Ovary (tissue), 9 donors: ENCODE results near the gene INCA1. TPM values are rescaled to one million over a fixed set of nuclear protein-coding genes. Genes with fewer than 3 reads are reported as not detected.

Experiments used
- DNase-seq, 5 donors: peaks; one replicate each; pipeline ENCODE4 v3.0.0-alpha.2; 2019 to 2020
- H3K27ac ChIP-seq, 2 donors: fragments of 200-600 bp; one replicate each; pipeline versions ENCODE4 v1.5.1 to v1.8.0; 2019 to 2022
- H3K27me3 ChIP-seq: fragments of 200-600 bp; one replicate; pipeline ENCODE4 v1.8.0; 2022
- H3K36me3 ChIP-seq: fragments of 200-600 bp; sonication (generic); one replicate; pipeline ENCODE4 v1.5.1; 2019
- H3K4me1 ChIP-seq: one replicate; pipeline ENCODE4 v1.8.1; 2013; ENCODE audit warnings: mild to moderate bottlenecking, moderate library complexity; ENCODE audit not compliant: insufficient read depth
- H3K4me3 ChIP-seq: fragments of 200-600 bp; sonication (generic); one replicate; pipeline ENCODE4 v1.5.1; 2017
- H3K9me3 ChIP-seq, 2 donors: fragments of 200-600 bp in 1 of 2; sonication (generic) in 1 of 2; one replicate each; pipeline versions ENCODE4 v1.5.1 to v1.8.1; 2013 to 2019; ENCODE audit warnings: mild to moderate bottlenecking in 1 of 2, moderate library complexity in 1 of 2
- EP300 ChIP-seq: sonication (generic); formaldehyde crosslinking; IDR thresholded peaks from one replicate; pipeline ENCODE4 v1.6.1; 2017; ENCODE audit warnings: antibody characterized with exemption
- POLR2A ChIP-seq: fragments of 450-650 bp; IDR thresholded peaks from one replicate; pipeline ENCODE4 v1.6.1; 2017; ENCODE audit warnings: antibody characterized with exemption, mild to moderate bottlenecking, moderate library complexity
- WGBS, 3 donors: extraction: QIAGEN DNeasy Blood & Tissue Kit in 1 of 3; methylation state at CpG; one replicate each; pipeline versions ENCODE4 v1.1.5 to v1.1.7; 2013 to 2017; 5-methylcytosine and 5-hydroxymethylcytosine counted together
- intact Hi-C, 4 donors: fragments of 100-400 bp; cut with DNase I; formaldehyde crosslinking; loops; one replicate each; pipeline versions ENCODE4 v1.11.0 to v1.15.1; 2022 to 2023
- polyA plus RNA-seq, 2 donors: library from polyadenylated mRNA; stranded (reverse); fragments of 200-250 nt in 1 of 2; fragments of 350-450 nt in 1 of 2; fragmentation: Illumina TruSeq in 1 of 2; extraction: RNeasy Lipid Tissue Mini Kit (QIAGEN cat#74804) in 1 of 2; gene quantifications; one replicate each; pipeline ENCODE4 v1.2.3, GENCODE V29; 2013 to 2014
- total RNA-seq, 7 donors: library from RNA; depleted of rRNA in 2 of 7; stranded (reverse); fragments of >200 nt in 2 of 7; fragmentation: NEBNext Ultra II Directional in 3 of 7; extraction: Animal tissue kit (Norgen Biotek cat#: 25700) in 3 of 7; gene quantifications; one replicate each; pipeline versions ENCODE4 v1.1.0 to v1.2.4, GENCODE V29; 2016 to 2023
- TF ChIP-seq, protein P1 (sequence below), 3 donors: fragments of 450-650 bp in 2 of 3; fragments of 200-600 bp in 1 of 3; IDR thresholded peaks; one replicate each; pipeline versions ENCODE4 v1.5.1 to v1.8.0; 2016 to 2022; ENCODE audit warnings: antibody characterized with exemption in 3 of 3, mild to moderate bottlenecking in 1 of 3
- donor health status: DM: no; HTN: no; CAD: no; lungs with moderate emphysema.
- donor health status: DM: no; HTN: no; CAD: no.
- donor health status: Bipolar disorder and iron deficiency.
- donor health status: DM: yes; HTN: yes; CAD: no.
- donor health status: DM: no; HTN: no; CAD: no.
- donor health status: DM: yes; HTN: yes; CAD: no.

The INCA1 gene
- total and polyA plus RNA-seq, 9 donors: 0.95 to 5.0 (median 1.9) TPM

DNA sequence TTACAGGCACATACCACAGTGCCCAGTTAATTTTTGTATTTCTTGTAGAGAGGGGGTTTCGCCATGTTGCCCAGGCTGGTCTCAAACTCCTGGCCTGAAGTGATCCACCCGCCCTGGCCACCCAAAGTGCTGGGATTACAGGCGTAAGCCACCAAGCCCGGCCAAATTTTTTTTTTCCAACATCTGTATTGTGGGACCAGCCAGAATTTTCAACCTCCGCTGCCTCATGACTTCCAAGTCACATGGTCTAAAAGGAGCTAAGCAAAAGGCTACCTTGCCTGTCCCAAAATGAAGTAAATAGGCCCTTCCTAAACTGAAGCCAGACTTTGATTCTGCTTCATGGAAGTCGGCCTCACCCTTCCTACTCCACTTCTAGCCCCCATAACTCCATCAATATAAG, 25.5 kb downstream of the INCA1 start:
- Histone ChIP-seq H3K4me1 (peaks cover 6% of the 10 kb centered on the region), H3K36me3 (no peaks in the 10 kb centered on the region), H3K9me3 (no peaks in the 10 kb centered on the region), H3K27me3 (no peaks in the 10 kb centered on the region), H3K27ac (no peak overlapping the region), H3K4me3 (no peak overlapping the region)
- 81 to 90% (median 86%) methylated on average over 6 of the region's 6 CpGs for WGBS, 3 donors
- intact Hi-C loops: no loop called here
- no peak for DNase-seq
- no peak for TF ChIP-seq EP300

DNA sequence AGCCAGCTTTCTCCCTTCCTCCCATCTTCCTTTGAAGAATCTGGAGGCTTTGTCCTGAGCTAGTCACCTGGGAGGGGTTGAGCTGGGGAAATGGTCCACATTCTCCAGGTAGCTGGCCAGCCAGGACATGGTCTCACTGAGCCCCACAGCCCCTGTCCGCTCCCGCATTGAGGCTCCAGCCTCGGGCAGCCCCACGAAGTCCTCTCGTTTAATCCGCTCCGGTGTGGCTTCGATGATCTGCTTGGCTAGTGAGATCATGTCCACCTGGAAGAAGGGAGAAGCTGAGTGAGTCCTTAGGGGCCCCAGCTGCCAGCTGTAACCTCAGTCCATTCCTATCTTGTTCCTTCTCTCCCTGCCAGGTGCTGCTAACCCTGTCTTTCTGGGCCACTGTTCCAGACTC, 27.0 kb downstream of the INCA1 start:
- no peaks in the 10 kb centered on the region for H3K36me3 ChIP-seq
- TF ChIP-seq POLR2A (no peak), EP300 (no peak)
- TF ChIP-seq, protein P1, sequence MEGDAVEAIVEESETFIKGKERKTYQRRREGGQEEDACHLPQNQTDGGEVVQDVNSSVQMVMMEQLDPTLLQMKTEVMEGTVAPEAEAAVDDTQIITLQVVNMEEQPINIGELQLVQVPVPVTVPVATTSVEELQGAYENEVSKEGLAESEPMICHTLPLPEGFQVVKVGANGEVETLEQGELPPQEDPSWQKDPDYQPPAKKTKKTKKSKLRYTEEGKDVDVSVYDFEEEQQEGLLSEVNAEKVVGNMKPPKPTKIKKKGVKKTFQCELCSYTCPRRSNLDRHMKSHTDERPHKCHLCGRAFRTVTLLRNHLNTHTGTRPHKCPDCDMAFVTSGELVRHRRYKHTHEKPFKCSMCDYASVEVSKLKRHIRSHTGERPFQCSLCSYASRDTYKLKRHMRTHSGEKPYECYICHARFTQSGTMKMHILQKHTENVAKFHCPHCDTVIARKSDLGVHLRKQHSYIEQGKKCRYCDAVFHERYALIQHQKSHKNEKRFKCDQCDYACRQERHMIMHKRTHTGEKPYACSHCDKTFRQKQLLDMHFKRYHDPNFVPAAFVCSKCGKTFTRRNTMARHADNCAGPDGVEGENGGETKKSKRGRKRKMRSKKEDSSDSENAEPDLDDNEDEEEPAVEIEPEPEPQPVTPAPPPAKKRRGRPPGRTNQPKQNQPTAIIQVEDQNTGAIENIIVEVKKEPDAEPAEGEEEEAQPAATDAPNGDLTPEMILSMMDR (IDR thresholded peaks at IDR 0.05): no peak
- intact Hi-C loops: no loop called here
- no peaks in the 10 kb centered on the region for H3K9me3 ChIP-seq
- 86 to 94% (median 87%) methylated on average over 8 of the region's 8 CpGs for WGBS, 3 donors
- no peak overlapping the region for H3K4me3 ChIP-seq
- no peaks in the 10 kb centered on the region for H3K27me3 ChIP-seq
- DNase-seq: no peak
- H3K4me1 ChIP-seq: peaks cover 8% of the 10 kb centered on the region
- no peak overlapping the region for H3K27ac ChIP-seq

DNA sequence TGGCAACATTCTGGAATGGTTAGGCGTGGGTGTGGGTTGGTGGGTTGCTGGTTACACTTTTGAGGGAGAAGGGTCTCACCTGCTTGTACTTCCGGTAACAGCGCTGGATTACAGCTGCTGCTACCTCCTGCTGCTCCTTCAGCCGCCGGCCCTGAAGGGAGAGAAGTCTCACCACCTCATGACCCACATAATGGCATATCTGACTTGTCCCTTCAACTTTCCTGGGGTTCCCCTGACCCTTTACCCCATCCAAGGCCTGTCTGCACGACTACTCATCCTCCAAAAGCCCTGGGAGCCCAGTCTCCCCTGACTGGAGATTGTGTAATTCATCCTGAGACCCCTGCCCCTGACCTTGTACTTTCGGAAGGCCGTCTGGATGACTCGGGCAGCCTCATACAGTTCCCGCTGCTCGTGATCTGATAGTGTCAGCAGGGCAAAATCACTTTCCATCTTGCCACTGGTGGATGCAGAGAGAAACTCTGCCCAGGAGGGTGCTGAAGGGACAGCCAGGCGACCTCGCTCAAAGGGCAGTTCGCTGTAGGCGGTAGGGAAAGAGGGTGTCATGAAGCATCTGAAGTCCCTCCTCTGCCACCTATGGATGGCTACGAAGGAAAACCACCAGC, 27.7 kb downstream of the INCA1 start:
- H3K27me3 ChIP-seq: no peaks in the 10 kb centered on the region
- intact Hi-C loops: no loop called here
- no peak overlapping the region for H3K27ac ChIP-seq
- TF ChIP-seq EP300: no peak
- TF ChIP-seq POLR2A: no peak
- TF ChIP-seq, protein P1 (IDR thresholded peaks at IDR 0.05): no peak
- no peaks in the 10 kb centered on the region for H3K9me3 ChIP-seq
- DNase-seq: no peak
- H3K36me3 ChIP-seq: no peaks in the 10 kb centered on the region
- H3K4me3 ChIP-seq: no peak overlapping the region
- H3K4me1 ChIP-seq: peaks cover 8% of the 10 kb centered on the region
- WGBS, 3 donors: 61 to 64% (median 63%) methylated on average over 16 of the region's 16 CpGs

DNA sequence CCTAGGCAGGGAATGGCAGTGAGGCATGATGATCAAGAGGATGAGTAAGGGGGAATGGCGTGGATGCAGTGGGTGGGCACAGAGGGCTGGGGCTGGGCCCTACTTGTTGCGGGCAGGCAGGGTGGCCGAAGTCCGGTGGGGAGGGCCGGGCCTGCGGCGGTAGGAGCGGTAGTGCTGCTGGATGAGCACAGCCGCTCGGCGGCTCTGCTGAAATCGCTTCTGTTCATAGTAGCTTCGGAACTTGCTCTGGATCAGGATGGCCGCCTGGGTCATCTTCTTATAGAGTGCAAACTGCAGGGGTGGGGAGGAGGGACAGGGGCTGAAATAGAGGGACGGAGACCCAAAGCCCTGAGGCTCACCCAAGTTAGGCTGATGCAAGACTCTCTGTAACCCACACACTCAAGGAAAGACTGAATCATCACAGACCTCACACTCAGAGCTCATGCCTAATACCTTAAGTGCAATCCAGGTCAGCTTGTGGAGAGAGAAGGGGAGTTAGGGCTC, 28.2 kb downstream of the INCA1 start:
- WGBS, 3 donors: 35 to 59% (median 50%) methylated on average over 15 of the region's 15 CpGs
- Histone ChIP-seq H3K4me1 (peaks cover 8% of the 10 kb centered on the region), H3K9me3 (no peaks in the 10 kb centered on the region), H3K27me3 (no peaks in the 10 kb centered on the region), H3K4me3 (peak overlapping the region; percentile 81), H3K27ac (peak overlapping the region in 1 of 2 donors; percentile 99), H3K36me3 (no peaks in the 10 kb centered on the region)
- TF ChIP-seq POLR2A (no peak), EP300 (no peak)
- TF ChIP-seq, protein P1 (IDR thresholded peaks at IDR 0.05): no peak
- intact Hi-C loops: no loop called here
- peak in 3 of 5 donors; percentile 23 to 55 (median 35) for DNase-seq

DNA sequence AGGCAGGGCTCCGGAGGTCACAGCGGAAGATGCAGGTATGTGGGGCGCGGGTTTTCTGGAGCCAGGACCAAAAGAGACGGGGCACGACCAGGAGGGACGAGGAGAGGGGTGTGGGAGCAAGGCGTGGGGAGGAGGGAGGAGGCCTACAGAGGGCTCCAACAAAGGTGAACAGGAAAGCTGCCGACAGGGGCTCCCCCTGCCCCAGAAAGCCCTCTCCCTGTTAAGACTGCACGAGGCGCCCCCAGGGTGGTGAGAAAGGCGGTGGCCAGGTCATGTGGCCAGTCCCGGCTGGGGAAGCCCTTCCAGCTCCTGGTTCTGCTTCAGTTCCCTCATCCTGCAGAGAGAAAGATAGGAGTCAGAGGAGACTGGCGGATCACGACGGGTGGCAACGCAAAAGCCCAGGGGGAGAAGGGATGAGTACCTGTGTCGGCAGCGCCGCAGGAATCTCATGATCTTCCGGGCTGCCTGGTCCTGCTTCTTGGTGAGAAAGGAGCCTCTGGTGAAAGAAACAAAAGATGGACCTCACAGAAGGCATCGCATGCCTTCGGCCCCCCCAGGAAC, 28.8 kb downstream of the INCA1 start:
- DNase-seq: peak in 1 of 5 donors; percentile 43
- Histone ChIP-seq H3K27ac (peak overlapping the region in 1 of 2 donors; percentile 99), H3K36me3 (no peaks in the 10 kb centered on the region), H3K27me3 (no peaks in the 10 kb centered on the region), H3K4me1 (peaks cover 8% of the 10 kb centered on the region), H3K4me3 (peak overlapping the region; percentile 81), H3K9me3 (no peaks in the 10 kb centered on the region)
- WGBS, 3 donors: 23 to 32% (median 27%) methylated on average over 23 of the region's 23 CpGs
- TF ChIP-seq EP300 (no peak), POLR2A (no peak)
- TF ChIP-seq, protein P1 (IDR thresholded peaks at IDR 0.05): no peak
- intact Hi-C loops: no loop called here
